Islet precursor cell (in vitro differentiated cells): ENCODE results near the gene ADSS1.

Source experiments
- DNase-seq: peaks from one replicate; pipeline ENCODE4 v3.0.0-alpha.2; 2018

Gene ADSS1

DNA sequence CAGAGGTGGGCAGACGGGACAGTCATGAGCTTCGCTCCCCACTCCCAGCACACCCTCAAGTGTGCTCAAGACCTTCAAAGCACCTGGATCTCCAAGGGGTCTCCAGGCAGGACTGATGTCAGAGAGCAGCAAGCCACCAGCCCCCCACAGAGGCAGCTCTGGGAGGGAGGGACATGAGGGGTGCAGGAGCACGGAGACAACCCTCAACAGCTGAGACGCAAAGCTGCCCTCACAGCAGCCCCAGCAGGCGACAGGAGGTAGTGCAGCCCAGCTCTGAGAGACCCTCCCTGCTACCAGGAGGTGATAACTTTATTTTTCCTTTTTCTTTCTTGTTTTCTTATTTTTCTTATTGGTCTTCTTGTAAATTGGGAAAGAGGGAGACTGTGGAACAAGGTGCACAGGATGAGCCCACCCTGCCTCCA lies 46.8 kb downstream of the ADSS1 start:
- no peak for DNase-seq

DNA sequence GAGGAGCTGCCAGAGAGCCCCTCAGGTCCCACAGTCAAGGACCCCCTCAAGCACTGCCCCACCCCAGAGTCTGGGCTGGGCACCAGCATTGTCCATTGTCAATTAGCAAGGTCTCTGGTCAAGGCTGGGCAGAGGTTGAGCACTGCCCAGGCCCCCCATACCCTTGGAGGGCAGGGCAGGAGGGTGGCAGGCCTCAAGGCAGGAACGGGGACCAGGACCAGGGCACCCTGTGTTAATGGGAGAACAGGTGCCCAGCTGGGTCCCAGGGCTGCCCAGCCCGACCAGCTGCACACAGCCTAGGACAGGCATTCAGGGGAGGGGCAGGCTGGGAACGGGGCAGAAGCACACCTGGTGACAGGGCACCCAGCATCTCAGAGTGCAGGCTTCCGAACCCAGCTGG lies 47.3 kb downstream of the ADSS1 start:
- DNase-seq: no peak

DNA sequence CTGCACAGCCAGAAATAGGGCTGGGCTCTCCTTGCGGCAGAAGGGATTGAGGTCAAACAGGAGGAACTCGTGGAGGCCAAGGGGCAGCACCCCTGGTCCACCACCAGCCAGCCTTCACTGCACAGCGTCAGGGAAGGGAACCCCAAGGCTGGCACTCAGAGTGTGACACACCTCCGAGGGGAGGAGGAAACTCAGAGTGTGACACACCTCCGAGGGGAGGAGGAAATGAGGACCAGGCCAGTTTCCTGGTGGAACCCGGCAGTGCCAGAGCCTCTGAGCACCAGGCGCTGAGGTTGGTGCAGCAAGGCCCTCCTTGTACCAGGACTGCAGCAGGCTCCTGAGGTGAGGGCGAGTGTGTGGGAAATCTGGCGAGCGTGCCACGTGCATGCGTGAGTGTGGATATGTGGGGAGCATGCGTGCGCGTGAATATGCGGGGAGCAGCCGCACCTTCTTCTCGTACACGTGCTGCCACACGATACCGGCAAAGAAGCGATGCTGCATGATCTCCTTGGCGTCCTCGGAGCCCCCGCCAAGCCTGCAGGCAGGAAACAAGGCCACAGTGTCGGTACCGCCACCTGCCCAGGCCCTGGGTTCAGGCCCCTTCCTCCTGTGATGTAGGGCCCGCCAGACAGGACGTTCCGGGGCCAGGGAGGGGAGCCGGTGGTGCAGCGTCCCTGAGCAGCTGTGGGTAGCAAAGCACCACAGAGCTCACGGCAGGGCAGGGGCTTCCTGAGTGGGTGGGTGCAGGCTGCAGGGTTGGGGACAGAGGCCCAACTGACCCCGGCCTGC lies 48.1 kb downstream of the ADSS1 start:
- no peak for DNase-seq

DNA sequence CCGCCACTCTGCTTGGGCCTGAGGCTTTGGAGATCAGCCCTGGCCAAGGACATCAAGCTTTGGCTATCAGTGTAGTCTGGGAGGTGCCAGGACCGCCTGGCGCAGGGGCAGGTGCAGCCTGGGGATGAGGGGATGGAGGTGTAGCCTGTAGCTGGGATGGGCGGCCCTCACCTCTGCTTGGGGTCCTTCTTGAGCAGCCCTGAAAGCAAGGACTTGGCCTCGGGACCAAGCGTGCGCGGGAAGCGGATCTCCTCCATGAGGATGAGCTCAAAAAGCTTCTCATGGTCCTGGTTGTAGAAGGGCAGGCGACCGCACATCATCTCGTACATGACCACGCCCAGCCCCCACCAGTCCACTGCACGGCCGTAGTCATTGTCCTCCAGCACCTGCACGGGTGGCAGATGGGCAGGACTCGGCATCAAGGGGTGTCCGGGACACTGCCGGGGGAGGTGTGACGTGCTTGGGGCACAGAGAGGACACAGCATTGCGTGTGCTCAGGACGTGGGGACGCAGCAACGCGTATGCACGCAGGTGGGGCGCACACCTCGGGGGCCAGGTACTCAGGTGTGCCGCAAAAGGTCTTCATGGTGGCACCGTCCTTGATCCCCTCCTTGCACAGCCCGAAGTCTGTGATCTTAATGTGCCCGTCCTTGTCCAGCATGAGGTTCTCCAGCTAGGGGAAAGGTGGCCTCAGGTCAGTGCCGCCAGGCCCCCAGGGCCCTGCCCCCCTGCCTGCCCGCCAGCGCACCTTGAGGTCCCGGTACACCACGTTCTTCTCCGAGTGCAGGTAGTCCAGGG lies 48.9 kb downstream of the ADSS1 start:
- DNase-seq: no peak

DNA sequence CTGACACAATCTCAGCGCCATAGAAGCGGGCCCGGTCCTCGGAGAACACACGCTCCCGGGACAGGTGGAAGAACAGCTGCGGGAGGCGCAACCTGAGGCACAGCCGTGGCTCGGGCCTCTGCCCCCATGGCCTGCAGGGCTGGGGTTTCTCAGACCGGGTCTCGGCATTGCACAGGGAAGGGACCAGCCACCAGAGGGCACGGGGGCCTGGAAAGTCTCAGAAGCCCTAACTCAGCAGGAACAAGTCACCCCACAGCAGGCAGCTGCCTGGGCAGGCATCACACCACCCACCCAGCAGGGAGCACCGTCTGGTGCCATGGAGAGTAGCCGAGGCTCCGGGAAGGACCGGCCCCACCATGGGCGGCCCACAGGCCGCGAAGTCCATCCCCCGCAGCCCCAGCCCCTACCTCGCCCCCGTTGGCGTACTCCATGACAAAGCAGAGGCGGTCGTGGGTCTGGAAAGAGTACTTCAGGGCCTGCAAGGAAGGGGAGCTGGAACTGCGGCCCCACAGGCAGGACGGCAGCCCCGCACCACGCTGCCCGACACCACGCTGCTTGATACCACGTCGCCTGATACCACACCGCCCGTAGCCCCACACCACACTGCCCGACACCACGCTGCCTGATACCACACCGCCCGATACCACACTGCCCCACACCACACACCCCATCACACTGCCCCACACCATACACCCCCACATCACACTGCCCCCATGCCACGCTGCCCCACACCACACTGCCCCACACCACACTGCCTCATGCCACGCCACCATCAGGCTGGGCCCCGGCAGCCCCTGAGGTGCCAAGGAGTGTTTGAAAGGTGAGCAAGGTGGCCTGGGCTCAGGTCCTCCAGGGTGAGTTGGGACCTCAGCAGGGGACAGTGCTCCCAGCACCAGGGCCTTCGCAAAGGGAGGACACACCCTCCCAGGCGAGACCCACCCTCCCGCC lies 49.8 kb downstream of the ADSS1 start:
- DNase-seq: no peak

DNA sequence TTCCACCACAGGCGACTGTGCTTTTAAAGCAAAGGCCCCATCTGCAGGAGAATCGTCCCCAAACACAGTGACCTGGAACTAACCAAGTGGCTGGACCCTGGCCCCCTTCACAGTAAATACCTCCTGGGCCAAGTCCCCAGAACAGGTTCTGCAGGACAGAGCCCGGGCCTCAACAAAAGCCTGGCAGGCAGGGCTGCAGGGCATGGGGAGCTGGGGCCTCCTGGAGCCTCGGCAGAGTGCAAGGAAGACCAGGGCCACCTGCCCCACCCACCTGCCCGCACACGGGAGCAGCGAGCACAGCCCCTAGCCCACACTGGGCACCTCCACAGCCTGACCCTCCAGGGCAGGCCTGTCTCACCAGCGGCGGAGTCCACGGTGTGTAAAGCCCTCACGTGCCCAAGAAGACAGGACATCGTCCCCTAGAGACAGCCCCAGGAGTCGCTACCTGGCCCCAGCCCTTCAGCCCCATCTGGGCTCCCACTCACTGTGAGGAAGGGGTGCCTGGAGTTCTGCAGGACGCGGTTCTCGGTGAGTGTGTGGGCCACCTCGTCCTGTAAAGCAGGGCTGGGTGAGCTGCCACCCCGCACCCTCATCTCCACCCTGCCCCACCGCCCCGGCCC lies 50.5 kb downstream of the ADSS1 start:
- DNase-seq: no peak

DNA sequence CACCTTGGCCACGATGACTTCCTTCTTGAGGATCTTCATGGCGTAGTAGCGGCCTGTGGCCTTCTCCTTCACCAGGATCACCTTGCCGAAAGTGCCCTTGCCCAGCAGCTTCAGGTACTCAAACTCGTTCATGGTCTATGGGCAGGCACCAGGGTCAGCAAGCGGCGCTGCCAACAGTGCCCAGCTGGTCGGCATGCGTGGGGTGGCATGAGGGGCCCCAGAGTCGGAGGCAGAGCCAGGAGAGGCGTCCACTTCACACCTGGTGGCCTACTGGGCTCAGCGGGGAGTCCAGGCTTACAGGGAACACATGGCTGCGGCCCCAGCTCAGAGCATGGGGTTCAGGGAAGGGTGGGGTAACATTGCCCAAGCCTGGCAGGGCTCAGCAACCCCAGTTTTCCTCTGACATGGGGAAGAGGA lies 51.1 kb downstream of the ADSS1 start:
- DNase-seq: no peak

DNA sequence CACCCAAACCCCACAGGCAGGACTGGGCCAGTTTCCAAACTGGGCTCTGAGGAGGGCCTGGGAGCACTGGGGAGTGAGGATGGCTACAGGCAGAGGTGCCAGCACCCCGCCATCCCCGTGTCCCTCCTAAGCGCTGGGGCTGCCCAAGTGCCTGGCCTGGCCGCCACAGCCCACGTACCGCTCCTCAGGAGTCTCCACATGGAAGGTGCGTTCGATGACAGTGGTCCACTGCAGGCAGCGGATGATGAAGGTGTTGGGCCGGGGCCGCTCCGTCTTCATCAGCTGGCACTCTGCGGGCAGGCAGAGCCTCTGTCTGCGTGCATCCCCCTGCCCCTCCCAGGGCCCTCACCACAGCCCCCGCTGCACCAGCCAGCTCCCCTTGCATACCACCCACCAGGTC lies 52.5 kb downstream of the ADSS1 start:
- DNase-seq: no peak

DNA sequence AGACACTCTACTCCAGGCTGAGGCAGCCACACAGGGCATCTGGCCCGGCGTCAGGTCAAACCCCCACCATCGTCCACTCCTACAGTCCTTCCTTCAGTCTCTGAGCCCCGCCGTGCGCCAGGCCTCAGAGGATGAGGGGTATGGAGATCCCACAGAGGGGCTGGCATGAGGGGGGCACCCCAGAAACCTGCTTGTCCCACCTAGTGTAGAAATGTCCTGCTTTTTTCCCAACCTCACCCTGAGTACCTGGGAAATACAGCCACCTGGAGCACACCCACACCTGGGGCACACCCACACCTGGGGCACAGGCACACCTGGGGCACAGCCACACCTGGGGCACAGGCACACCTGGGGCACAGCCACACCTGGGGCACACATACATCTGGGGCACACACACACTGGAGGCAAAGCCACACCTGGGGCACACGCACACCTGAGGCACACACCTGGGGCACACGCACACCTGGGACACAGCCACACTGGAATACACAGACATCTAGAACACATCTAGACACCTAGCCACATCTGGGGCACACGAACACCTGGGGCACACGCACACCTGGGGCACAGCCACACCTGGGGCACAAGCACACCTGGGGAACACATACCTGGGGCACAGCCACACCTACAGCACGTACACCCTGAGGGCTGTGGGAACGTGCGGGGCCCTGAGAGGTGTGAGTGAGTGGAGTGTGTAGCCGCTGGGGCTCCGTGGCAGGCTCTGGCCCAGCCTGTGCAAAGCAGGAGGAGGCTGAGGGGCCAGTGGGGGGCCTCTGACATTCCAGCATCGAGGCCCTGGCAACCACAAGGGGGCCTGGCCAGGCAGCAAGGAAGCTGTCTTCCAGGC lies 53.2 kb downstream of the ADSS1 start:
- DNase-seq: no peak

DNA sequence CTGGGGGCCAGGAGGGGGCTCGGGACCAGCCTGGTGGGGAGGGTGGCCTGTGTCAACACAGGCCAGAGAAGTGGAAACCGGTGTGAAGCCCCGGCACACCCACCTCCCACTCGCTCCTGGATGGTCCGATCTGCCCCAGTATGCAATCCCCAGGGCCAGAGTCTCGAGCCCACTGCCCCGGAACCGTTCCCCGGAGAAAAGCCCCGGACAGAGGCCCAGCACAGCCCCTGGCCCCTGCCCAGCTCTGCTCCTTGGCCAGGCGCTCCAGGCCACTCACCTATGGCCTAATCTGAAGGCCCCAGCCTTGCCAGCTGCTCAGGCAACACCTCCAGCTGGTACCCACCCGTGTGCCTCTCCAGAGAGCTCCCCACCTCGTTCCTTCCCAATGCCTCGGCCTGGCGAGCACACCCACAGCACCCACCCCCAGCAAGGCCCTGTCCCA lies 53.8 kb downstream of the ADSS1 start:
- no peak for DNase-seq

DNA sequence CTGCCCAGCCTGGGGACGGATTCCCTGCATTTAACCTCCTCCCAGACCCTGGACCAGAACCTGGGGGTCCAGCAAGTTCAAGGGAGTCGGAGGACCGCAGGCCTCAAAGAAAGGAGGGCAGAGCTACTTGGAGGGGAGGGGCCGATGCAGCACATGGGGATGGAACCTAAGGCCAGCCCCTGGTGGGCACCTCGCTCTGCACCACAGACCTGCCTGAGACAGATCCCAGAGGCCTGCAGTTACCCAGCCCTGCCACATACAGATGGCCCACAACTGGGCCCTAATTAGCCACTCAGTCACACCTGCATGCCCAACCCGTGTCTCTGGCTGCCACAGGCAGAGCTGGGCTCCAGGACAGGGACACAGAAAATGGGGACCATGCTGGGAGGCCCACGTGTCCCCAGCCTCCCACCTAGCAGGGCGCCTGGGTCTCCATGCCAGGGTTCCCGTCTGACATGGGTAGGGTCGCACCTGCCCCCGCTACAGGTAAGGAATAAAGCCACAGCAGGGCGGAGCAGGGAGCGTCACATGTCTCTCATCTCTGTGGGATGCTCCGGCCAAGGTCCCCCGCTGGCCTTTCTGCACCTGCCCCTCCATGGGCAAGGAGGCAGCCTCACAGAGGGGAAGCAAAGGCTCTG lies 54.8 kb downstream of the ADSS1 start:
- no peak for DNase-seq

DNA sequence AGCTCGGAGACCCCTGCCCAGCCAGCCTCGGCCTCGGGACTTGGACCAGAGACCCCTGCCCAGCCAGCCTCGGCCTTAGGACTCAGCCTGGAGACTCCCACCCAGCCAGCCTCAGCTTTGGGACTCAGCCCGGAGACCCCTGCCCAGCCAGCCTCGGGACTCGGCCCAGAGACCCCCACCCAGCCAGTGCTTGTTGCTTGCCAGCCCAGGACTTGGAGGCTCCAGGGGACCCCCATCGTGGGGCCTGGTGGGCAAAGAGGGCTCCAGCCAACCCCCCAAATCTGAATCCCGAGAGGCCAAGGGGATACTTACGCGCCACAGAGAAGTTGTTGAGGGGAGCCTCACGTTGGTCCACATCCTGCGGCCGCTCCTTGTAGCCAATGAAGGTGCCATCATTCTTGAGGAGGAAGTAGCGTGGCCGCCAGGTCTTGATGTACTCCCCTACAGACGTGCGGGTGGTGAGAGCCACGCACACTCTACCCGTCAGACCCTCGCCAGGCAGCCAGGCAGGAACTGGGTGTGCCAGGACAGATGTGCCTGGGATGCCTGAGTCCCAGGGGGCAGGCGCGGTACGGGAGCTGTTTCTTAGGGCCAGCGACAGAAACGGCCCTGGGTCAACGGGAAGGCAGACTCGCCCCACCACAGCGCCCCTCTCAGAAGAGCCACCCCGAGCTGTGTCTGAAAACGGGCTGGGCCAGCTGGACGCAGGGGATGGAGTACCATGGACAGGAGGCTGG lies 55.9 kb downstream of the ADSS1 start:
- no peak for DNase-seq

DNA sequence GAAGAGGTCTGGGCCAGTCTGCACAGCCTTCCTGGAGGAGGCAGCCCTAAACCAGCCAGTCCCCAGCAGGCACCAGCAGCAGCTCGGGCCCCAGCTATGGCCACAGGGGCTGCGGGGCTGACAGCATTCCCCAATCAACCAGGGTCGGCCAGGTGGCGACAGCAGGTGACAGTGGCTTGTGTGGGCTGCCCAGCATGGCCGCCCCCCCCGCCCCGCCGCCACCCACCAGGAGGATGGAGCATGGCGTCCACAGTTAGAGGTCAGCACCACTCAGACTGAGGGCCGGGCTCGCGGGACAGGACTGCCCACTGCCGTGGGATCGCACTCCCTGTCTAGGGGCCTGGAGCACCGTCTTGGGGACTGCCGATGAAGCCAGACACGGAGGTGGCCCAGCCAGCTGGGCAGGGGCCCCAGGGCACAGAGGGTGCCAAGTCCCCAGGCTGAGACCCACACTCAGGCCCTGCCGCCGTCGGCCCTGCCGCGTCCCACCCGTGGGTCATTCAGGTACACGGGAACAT lies 56.5 kb downstream of the ADSS1 start:
- no peak for DNase-seq

DNA sequence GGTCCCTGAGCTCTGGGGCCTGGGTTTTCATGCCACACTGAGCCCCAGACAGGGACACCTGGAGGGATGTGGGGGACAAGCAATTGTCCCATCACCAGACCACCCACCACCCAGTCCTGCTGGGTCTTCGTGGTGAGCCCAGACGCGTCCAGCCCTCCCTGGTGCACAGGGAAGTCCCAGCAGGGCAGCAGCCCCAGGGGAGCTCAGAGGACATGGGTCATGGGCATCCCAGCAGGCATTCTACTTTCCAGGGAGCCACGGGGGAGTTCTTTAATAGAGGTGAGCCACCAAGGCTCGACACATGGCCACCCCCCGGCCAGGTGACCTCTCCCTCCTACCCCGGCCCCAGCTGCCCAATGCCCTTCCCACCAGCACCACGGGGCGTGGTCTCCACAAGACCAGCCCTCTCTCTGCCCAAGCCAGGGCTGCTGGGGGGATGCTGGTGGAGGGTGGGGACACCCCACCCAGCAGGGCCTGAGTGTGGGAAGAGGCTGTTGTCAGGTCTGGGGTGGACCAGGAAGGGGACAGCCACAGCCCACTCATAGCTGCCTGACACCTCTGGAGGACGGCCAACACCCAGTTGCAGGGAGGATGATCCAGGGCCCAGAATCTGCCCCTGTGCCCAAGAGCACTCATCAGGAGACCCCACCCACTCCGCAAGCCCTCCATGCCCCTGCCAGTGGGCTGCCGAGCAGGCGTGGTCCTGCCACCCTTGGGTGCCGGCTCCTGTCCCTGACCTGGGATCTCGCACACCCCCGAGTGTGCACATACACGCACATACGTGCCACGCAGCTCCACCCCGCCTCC lies 57.4 kb downstream of the ADSS1 start:
- DNase-seq: no peak

DNA sequence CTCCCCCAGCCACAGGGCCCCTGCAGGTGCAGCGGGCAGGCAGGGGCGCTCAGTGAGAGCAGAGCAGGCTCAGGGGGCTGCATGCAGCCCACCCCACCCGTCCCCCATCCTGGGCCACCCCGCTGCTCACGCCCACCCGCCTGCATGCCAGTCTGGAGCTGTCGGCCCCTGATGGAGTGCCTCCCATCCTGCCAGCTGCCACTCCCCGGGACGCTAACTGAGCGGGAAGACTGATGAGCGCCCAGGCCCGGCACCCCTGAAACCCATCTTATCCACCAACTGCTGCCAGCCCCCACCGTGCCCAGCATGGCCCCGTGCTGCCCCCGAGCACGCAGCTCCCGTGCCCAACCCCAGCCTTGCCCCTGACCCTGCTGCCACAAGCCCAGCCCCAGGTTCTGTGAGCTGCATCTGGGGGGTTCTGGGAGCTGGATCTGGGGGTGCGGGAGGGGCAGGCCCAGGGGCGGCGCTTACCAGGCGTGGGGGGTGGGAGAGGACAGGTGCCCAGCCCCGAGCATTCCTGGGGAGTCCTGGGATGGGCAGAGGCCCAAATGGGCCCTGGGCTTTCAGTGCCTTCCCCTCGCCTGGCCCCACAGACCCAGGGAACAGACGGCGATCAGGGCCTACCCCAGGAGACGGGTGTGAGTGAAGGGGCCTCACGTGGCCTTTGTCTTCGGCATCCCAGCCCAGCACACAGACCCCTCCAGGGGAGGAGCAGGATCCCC lies 58.2 kb downstream of the ADSS1 start:
- no peak for DNase-seq

DNA sequence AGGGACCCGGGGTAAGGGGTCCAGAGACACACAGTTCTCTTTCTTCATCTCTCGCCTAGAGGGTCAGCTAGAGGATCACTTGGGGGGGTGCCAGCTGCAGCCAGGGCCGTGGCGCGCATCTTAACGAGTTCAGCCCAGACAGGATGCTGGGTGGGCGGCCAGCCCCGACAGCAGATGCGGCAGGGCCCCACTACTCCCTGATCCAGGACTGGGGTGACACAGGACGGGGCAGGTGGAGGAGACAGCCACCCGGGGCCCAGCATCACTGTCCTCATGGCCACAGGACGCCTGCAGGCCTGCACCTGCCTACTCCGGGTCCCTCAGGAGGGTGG lies 58.7 kb downstream of the ADSS1 start:
- DNase-seq: no peak

DNA sequence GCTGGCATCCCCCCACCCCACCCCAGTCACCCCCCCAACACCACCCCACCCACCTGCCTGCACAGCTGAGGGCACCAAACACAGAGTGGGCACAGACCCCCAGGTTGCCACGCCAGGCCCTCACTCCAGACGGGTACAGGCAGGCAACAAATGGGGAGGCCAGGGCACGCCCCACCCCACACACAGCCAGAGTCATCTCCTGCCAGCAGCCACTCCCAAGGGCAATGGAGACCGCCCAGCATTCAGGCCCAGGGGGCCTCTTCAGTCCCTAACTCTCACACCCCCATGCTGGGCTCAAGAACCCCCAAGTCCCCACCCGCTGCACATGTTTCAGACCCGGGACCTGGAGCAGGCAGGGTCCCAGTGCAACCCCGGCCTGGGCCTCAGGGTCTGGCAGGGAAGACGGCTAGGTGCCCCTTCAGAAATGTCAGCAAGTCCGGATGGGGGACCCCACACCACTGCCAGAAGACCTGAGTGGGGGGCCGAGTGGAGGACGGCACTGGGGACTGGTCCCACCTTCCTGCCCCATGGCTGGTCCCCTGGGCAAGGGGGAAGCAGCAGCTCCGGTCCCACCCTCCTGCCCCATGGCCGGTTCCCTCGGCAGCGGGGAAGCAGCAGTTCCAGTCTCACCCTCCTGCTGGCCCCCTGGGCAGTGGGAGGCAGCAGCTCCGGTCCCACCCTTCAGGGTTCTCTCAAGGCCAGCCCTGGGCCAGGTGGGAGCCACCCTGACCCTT lies 59.6 kb downstream of the ADSS1 start:
- DNase-seq: no peak

DNA sequence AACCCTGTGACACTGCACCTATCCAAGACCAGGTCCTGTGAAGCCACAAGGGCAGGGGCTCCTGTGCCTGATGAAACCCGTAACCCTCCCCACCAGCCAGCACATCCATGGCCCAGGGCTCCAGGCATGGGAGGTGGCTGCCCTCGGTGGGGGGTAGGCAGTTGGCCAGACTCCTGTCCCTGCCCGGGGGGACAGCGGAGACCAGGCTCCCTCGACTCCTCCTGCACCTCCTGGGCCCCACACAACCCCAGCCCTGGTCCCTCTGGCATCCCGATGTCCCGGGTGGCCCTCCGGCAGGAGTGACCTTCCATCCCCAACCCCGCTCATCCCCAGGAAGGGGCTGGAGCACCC lies 60.2 kb downstream of the ADSS1 start:
- no peak for DNase-seq
